Osteocyte (in vitro differentiated cells): ENCODE data around the gene GPD1. TPM values are rescaled to one million over a fixed set of nuclear protein-coding genes. Genes with fewer than 3 reads are reported as not detected.
A peak's percentile ranks its signal among the peaks of the same experiment; 100 is the strongest.

Experiments used
- DNase-seq: peaks from one replicate; pipeline ENCODE4 v3.0.0; 2021; ENCODE audit warnings: mixed read lengths; ENCODE audit not compliant: unreplicated experiment; ENCODE audit errors: extremely low spot score
- H3K27ac Mint-ChIP-seq: one replicate; pipeline ENCODE4 v1.8.0; 2021; ENCODE audit warnings: mild to moderate bottlenecking, mixed read lengths; ENCODE audit not compliant: unreplicated experiment
- H3K27me3 Mint-ChIP-seq: one replicate; pipeline ENCODE4 v1.8.0; 2021; ENCODE audit warnings: mixed read lengths; ENCODE audit not compliant: unreplicated experiment
- H3K36me3 Mint-ChIP-seq: one replicate; pipeline ENCODE4 v1.8.0; 2021; ENCODE audit warnings: mixed read lengths; ENCODE audit not compliant: unreplicated experiment
- H3K4me1 Mint-ChIP-seq: one replicate; pipeline ENCODE4 v1.8.0; 2021; ENCODE audit warnings: mixed read lengths; ENCODE audit not compliant: unreplicated experiment
- H3K4me3 Mint-ChIP-seq: one replicate; pipeline ENCODE4 v1.8.0; 2021; ENCODE audit warnings: mild to moderate bottlenecking, moderate library complexity, mixed read lengths; ENCODE audit not compliant: unreplicated experiment
- H3K9me3 Mint-ChIP-seq: one replicate; pipeline ENCODE4 v1.8.0; 2021; ENCODE audit warnings: mixed read lengths; ENCODE audit not compliant: unreplicated experiment
- CTCF ChIP-seq: fragments of 200-600 bp; sonication (generic); IDR thresholded peaks from 2 replicates; pipeline ENCODE4 v1.5.0; 2021; ENCODE audit warnings: antibody characterized with exemption, mild to moderate bottlenecking, moderate library complexity
- total RNA-seq: library from RNA; stranded (reverse); gene quantifications from 2 replicates; pipeline ENCODE4 v1.2.1, GENCODE V29; 2021

GPD1 gene
- total RNA-seq, 1 donor from 2014 or later, result 0.43 TPM

DNA sequence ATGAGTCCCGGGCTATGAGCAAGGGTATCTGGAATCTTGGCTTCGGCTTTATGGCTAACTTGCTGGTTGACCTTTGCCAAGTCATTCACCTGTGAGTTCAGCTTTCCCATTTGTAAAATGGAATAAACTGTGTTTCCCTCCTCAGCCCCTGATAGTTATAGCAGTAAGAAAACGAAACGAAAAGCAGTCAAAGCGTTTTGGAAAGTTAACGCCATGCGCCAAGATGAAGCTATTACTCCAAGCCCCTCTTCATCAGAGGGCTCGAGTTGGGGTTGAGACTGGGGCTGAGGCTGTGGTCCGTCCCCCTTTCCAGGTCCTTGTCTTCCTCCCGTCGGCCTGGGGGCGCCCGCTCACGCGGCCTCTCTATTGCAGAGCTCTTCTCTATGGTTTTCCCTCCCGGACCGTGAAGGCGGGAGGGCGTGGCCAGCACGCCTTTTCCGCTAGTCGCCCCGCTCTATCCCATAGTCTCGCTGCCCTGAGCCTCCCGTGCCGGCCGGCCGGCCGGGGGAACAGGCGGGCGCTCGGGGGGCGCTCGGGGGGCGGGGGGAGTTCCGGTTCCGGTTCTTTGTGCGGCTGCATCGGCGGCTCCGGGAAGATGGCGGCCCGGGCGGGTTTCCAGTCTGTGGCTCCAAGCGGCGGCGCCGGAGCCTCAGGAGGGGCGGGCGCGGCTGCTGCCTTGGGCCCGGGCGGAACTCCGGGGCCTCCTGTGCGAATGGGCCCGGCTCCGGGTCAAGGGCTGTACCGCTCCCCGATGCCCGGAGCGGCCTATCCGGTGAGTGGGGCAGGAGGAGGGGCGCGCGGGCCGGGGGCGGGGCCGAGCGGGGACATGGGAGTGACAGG is 18.8 kb upstream of the GPD1 start, which contains the start of gene SMARCD1:
Gene SMARCD1, plus strand, starts transcription at position 568 of the 840 bp plus-strand sequence. Its CDS starts 28 bp downstream, at position 596.
- Mint-ChIP-seq H3K9me3 (no peaks in the 10 kb centered on the region), H3K4me3 (peak within 1 kb of the TSS; percentile 85), H3K27me3 (no peaks in the 10 kb centered on the region), H3K36me3 (peaks cover 15% of the 10 kb centered on the region), H3K27ac (peak within 1 kb of the TSS; percentile 91), H3K4me1 (peaks cover 30% of the 10 kb centered on the region)
- peak; percentile 60 for TF ChIP-seq CTCF
- DNase-seq, result peak; percentile 95

- Mint-ChIP-seq H3K27ac (peak overlapping the region; percentile 87), H3K9me3 (no peaks in the 10 kb centered on the region), H3K4me1 (peaks cover 30% of the 10 kb centered on the region), H3K36me3 (peaks cover 18% of the 10 kb centered on the region), H3K4me3 (peak overlapping the region; percentile 85), H3K27me3 (no peaks in the 10 kb centered on the region)
- no peak for DNase-seq
- TF ChIP-seq CTCF, result no peak
These were observed 18.2 kb upstream of the GPD1 start for GRCh38 chr12:50085615-50086072.

DNA sequence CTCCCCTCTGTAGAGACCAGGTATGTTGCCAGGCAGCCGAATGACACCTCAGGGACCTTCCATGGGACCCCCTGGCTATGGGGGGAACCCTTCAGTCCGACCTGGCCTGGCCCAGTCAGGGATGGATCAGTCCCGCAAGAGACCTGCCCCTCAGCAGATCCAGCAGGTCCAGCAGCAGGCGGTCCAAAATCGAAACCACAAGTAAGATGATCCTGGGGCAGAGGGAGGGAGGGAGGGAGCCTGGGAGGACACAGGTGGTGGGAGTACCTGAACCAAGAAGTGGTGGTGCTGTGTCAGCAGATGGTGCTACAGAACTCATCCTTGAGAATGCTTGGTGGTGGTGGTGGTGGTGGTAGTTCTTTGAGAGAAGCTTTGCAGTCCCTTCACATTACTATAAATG is 17.7 kb upstream of the GPD1 start:
- no peak for TF ChIP-seq CTCF
- Mint-ChIP-seq H3K9me3 (no peaks in the 10 kb centered on the region), H3K4me3 (peak overlapping the region; percentile 85), H3K4me1 (peaks cover 30% of the 10 kb centered on the region), H3K36me3 (peaks cover 20% of the 10 kb centered on the region), H3K27me3 (no peaks in the 10 kb centered on the region), H3K27ac (peak overlapping the region; percentile 87)
- DNase-seq, result no peak

DNA sequence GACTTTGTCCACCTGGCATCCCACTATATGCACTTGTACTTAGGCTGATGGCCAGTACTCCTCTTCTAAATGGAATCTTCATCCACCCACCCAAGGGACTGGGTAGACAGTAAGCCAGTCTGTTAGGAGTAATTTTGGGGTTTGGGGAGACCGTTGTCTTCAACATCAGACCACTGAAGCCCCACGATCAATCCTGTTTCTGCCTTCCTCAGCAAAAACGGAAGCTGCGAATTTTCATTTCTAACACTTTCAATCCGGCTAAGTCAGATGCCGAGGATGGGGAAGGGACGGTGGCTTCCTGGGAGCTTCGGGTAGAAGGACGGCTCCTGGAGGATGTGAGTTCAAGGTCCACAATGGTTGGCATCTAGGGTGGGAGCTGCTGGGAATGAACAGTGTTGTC is 16.7 kb upstream of the GPD1 start:
- Mint-ChIP-seq H3K27ac (peak overlapping the region; percentile 18), H3K4me3 (no peak overlapping the region), H3K36me3 (peaks cover 27% of the 10 kb centered on the region), H3K27me3 (no peaks in the 10 kb centered on the region), H3K4me1 (peaks cover 30% of the 10 kb centered on the region), H3K9me3 (no peaks in the 10 kb centered on the region)
- no peak for DNase-seq
- no peak for TF ChIP-seq CTCF

DNA sequence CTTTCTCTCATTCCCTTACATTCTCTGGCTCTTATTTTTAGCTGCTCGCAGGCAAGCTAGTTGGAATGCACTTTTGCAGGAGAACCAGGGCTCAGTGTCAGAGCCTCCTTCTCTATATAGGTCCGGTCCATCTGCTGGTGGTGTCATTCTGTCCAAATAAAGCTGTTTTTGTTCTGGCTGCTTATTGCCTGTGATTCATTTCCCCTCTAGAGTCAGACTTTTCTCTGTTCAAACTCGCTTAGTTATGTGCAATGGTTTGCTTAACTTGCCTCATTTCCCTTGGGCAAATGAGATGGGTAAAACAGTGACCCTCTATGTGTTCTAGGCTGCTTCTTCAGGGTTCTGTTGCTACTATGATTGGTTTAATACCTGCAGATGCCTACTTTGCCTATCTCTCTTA is 15.8 kb upstream of the GPD1 start:
- no peak for DNase-seq
- TF ChIP-seq CTCF, result no peak
- Mint-ChIP-seq H3K27ac (no peak overlapping the region), H3K27me3 (no peaks in the 10 kb centered on the region), H3K36me3 (peaks cover 28% of the 10 kb centered on the region), H3K4me3 (no peak overlapping the region), H3K9me3 (no peaks in the 10 kb centered on the region), H3K4me1 (peaks cover 30% of the 10 kb centered on the region)
